Body of pancreas (tissue), 4 donors: Measurements from ENCODE around the gene DOCK2.

Experiments
- CTCF ChIP-seq, 7 experiments: fragments of 450-650 bp in 4 of 7; fragments of 200-600 bp in 3 of 7; sonication (generic) in 3 of 7; IDR thresholded peaks; one replicate each; pipeline ENCODE4 v1.5.1; 2016 to 2019; ENCODE audit warnings: antibody characterized with exemption in 7 of 7
- POLR2A ChIP-seq, 3 donors: fragments of 450-650 bp; IDR thresholded peaks; one replicate each; pipeline ENCODE4 v1.6.1; 2016; ENCODE audit warnings: antibody characterized with exemption in 3 of 3, mild to moderate bottlenecking in 2 of 3

GRCh38 chr5:169770109-169770508 lies 133.0 kb downstream of the DOCK2 start:
- TF ChIP-seq POLR2A (IDR thresholded peaks at IDR 0.05) (no peak), CTCF (IDR thresholded peaks at IDR 0.05) (no peak)
